NCI-H146 treated with DMSO at 0.1 percent for 48 hours (cell line): ENCODE results near the gene APOF.
"Not testable (repeated sequence)": the region's sequence is repeated elsewhere in the genome, so short reads cannot be mapped to it uniquely, and the experiment has no call there.

Source experiments
- DNase-seq: peaks from one replicate; lab custom pipeline; 2025; ENCODE audit not compliant: unreplicated experiment; lab: John Stamatoyannopoulos, UW

Gene APOF

DNA sequence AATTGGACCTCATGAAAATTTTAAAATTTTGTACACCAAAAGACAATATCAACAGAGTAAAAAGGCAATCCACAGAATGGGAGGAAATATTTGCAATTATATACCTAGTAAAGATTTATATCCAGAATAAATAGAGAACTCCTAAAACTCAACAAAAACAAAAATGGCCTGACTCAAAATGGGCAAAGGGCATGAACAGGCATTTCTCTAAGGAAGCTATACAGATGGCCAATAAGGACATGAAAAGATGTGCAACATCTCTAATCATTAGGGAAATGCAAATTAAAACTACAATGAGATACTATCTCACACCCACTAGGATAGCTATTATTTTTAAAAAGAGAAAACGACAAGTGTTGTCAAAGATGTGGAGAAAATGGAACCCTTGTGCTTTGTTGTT, 10.9 kb upstream of the APOF start:
- DNase-seq: no peak

GRCh38 chr12:56366948-56367347, 4.3 kb upstream of the APOF start:
- no peak for DNase-seq

- DNase-seq: no peak
Observed at GRCh38 chr12:56361487-56362129, 1.0 kb downstream of the APOF start.

DNA sequence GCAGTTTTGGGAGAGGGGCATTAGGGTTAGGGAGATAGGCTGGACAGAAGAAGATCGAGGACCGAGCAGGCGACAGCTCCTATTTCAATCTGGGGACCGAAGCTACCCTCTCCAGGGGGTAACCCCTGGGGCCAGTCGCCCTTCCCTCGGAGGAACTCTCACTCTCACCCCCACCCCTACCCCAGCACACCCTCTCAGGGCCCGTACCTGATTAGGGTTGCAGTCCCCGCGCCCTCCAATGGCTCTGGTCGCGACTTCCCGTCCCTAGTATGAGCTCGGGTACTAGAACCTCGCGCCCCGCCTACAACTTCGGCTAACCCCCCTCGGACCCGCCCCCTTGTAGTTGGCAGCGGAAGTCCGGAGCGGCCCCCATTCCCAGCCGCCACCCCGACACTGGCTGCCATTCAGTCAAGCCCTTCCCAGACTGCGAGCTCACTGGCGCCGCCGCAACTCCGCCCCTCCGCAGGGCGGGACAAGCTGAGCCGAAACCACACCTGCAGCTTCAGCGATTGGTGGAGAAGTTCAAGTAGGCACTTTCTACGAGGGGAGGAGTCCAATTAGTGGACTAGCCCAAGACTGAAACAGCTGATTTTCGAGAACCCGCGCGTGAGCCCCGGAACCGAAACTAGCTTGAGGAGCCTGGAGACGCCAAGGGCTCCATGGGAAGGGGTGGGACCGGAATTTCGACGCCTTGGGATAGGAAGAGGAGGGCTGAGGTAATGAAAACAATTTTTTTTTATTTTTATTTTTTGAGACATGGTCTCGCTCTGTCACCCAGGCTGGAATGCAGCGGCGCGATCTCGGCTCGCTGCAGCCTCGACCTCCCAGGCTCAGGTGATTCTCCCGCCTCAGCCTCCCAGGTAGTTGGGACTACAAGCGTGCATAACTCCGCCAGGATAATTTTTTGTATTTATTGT, 2.5 kb downstream of the APOF start, which contains the start of gene STAT2:
Gene STAT2, minus strand, starts transcription at position 257 of the 917 bp plus-strand sequence. CDS start 3,536 bp downstream, outside the sequence.
- peak; percentile 98 for DNase-seq

DNA sequence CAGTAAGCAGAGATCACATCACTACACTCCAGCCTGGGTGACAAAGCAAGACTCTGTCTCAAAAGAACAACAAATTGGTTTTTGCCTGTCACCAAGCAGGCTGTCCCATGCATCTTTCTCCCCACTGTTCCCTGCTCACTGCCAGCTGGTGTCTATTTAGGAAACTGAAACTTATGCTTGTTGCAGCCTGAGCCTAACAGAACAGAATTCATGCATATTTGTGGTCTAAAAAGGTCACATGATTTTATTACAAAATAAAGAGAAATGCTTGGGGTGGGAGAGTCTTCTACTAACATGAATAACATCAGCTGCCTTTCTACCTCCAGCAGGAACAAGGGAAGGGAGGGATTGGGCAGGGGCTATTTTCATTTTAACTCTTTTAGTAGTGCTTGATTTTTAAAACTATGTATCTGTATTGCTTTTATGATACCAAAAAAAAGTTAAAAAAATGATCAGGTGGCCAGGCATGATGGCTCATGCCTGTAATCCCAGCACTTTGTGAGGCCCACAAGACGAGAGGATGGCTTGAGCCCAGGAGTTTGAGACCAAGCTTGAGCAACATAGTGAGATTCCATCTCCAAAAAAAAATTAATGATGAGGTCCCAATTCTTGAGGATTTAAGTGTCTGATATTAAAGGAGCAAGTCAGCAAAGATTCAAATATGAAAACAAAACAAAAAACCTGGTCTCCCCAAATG, 3.7 kb downstream of the APOF start:
- DNase-seq: no peak

GRCh38 chr12:56351325-56351724, 11.3 kb downstream of the APOF start:
- no peak for DNase-seq

DNA sequence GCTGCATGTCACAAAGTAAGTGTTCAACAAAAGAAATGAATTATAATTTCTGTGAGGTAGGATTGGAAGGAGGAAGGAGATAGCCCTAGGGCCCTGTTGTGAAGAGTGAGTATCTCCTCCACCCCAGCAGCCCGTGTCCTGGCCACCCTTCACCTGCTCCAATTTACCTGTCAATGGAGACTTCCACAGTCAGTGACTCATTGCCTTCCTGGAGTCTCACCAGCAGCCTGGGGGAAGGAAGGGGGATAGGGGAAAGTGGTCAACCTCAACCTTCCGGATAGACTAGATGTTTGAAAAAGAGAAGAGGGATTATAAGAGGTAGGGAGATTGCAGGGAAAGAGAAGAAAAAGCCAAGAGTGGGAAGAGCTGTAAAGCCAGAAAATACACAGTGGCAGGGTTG, 12.0 kb downstream of the APOF start:
- no peak for DNase-seq

DNA sequence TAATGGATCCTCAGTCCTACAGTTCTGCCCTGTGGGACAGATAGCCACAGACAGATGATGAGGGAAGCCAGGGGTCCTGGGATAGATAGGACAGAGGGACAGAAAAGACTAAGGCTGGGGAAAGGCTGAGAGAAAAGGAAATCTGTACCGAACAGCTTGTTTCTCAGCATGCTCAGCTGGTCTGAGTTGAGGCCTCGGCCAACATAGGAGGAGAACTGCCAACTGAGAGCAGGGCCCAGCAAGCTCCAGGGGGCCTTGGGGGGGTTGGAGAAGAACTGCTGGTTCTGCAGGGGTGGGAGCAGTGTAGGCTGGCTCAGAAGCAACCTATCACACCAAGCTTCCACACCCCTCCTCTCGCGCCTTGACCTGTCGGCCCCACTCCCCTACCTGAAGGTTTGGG, 13.9 kb downstream of the APOF start:
- DNase-seq: no peak

DNA sequence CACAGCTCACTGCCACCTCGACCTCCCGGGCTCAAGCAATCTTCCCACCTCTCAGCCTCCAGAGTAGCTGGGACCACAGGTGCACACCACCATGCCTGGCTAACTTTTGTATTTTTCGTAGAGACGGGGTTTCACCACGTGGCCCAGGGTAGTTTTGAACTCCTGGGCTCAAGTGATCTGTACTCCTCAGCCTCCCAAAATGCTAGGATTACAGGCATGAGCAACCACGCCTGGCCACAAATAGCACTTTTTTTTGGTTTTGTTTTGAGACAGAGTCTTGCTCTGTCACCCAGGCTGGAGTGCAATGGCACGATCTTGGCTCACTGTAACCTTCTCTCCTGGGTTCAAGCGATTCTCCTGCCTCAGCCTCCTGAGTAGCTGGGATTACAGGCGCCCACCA, 15.4 kb downstream of the APOF start:
- DNase-seq: not testable (repeated sequence)

DNA sequence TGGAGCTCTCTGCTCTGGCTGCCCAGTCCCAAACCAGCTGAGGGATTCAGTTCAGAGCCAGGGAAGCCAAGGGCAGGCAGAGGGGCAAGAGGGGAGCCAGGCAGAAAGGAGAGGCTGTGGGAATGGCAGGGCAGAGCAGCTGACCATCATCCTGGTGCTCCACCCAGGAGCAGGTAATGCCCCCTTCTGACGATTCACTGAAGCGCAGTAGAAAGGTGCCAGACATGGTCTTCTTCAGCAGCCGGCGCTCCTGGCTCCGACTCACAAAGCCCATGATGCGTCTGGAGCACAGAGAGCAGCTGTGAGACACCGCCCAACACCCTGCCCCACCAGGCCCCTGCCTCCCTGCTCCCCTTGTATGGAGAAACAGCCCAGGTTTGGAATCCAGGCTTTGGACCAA, 16.0 kb downstream of the APOF start:
- no peak for DNase-seq

DNA sequence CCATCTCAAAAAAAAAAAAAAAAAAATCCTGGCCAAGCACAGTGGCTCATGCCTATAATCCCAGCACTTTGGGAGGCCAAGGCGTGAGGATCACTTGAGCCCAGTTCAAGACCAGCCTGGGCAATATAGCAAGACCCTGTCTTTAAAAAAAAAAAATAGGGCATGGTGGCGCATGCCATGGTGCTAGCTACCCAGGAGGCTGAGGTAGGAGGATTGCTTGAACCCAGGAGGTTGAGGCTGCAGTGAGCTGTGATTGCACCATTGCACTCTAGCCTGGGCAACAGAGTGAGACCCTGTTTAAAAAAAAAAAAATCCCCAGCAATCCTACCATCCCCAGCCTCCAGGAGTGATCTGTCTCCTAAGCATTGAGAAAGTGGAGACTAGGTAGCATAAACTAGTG, 20.4 kb downstream of the APOF start:
- DNase-seq: not testable (repeated sequence)

- no peak for DNase-seq
Observed at GRCh38 chr12:56341616-56342015, 21.0 kb downstream of the APOF start.

DNA sequence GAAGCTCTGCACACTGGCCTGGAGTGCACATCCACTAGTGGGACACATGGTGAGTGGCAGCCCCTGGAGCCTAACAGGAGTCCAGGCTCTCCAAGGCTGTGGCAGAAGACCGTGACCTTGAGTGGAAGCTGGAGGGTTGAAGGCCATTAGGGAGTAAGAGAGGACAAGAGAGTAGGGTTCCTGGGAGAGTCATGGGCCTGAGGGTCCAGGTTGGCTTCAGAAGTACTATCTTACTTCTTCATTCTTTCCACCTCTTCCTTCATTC, 23.6 kb downstream of the APOF start:
- no peak for DNase-seq

GRCh38 chr12:56338308-56339157, 24.1 kb downstream of the APOF start, which contains the start of gene IL23A:
TSS of gene IL23A (plus strand) at chr12:56338884. CDS start at chr12:56339045, 161 bp downstream.
- DNase-seq: peak; percentile 90

- DNase-seq: no peak
Observed at GRCh38 chr12:56337753-56338251, 24.9 kb downstream of the APOF start.

GRCh38 chr12:56336361-56337167, 26.1 kb downstream of the APOF start:
- no peak for DNase-seq

DNA sequence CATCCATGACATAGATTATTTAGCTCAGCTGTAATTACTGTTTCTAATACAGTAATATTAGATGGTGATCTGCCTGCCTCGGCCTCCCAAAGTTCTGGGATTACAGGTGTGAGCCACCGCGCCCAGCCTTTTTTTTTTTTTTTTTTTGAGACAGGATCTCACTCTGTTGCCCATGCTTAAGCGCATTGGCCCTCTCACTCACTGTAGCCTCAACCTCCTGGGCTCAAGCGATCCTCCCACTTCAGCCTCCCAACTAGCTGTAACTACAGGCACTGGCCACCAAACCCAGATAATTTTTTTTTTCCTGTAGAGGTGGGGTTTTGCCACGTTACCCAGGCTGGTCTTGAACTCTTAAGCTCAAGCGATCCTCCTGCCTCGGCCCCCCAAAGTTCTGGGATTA, 27.1 kb downstream of the APOF start:
- not testable (repeated sequence) for DNase-seq

DNA sequence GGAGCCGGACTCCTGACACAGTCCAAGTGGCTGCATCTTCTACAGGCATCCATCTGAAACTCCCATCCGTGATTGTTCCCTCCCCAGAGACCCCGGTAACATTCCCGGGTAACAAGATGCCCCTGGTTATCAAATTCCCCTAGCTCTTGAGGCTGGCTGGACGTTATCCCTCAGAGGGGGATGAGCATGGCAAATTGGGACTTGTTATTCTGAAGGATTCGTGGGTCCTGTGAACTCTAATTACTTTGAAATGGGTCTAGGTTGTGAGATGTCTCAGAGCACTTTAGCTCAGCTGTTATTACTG, 28.2 kb downstream of the APOF start:
- DNase-seq: no peak

- DNase-seq: peak; percentile 97
Observed at GRCh38 chr12:56333679-56334489, 28.8 kb downstream of the APOF start, which contains the start of gene PAN2. TSS of gene PAN2 (minus strand) at chr12:56334000. CDS start at chr12:56333094, 906 bp downstream.
